NCI-H2107 (cell line): ENCODE data around the gene SVIL.
"Not testable (repeated sequence)": the region's sequence is repeated elsewhere in the genome, so short reads cannot be mapped to it uniquely, and the experiment has no call there.

Source experiments
- DNase-seq: peaks from one replicate; lab custom pipeline; 2025; lab: John Stamatoyannopoulos, UW

The SVIL gene

DNA sequence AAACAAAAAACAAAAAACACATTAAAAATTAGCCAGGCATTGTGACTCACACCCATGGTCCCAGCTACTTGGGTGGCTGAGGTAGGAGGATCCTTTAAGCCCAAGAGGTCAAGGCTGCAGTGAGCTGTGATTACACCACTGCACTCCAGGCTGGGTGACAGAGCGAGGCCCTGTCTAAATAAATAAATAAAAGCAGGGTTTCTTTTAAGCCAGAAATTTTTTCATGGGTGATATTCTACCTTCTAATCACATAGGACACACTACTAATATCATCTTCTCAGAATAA, 14.2 kb upstream of the SVIL start:
- no peak for DNase-seq

GRCh38 chr10:29648114-29648982, 13.6 kb upstream of the SVIL start:
- no peak for DNase-seq

GRCh38 chr10:29647478-29647877, 12.7 kb upstream of the SVIL start:
- DNase-seq, result no peak

DNA sequence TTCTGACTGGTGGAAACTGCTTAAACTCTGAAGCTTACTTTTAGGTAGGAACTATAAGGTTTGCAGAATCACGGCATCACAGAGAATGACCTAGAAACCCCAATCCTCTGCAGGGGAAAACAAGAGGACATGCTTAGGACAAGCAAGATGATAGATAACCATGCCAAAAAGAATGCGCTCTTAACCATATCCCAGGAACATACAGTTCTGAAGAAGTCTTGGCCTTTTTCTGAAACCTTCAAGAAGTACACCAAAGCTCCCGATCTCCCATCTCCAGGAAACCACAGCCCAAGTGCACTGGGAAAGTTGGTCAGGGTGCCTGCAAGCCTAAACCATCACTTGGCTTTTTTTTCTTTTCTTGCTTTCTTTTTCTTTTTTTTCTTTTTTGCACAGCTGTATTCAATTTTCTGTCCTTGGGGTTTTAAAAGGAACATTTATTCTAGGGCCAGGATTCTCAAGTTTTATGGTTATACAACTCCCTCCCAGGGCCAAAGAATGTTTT, 12.2 kb upstream of the SVIL start:
- no peak for DNase-seq

DNA sequence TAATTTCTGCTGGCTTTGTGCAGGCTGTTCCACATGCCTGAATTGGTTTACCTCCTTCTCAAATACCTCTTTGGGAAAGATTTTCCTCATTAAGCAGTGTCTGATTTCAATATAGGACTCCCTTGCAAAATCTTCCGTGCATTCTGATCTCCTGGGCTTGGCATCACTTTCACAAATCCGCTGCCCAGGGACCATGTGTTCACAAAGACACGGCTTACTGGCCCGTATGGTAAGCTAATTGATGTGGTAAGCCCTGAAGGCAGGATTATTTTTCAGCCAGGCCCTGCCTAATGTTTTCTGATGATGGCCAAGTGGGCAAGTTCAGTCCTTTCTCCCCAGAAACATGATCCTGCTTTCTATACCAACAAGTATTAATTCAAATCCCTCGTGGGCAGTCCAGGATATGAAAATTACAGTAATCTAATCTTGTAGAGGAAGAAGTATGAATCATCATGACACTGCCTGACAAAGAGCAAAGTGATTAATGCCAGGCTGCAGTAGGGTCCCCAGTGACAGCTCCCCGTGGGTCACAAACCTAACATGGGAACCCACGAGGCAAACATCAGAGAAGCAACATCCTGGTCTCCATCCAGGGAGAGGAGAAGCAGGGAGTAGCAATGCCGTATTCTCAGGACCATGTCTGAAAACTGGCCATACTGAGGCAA, 11.6 kb upstream of the SVIL start:
- DNase-seq, result peak; percentile 12

GRCh38 chr10:29643771-29644501, 9.2 kb upstream of the SVIL start:
- DNase-seq, result no peak

GRCh38 chr10:29642990-29643389, 8.2 kb upstream of the SVIL start:
- no peak for DNase-seq

- no peak for DNase-seq
Measured at GRCh38 chr10:29637537-29637936, 2.8 kb upstream of the SVIL start.

DNA sequence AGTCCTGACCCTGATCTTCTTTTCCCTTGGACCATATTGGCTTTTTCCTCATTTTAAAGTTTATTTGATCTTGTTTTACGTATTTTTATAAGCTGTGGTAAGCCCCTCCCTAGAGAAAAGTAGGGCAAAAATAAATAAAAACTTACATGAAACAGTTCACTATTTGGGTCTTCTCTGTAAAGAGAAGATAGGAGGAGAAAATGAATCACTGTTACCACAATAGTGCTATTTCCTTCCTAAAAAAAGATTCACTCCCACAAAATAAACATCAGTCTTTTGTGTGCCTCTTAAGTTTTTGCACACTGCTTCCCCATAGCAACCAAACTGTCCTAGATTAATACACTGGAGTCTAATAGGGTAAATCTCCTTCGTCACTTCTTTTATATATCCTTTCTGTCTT, 1.4 kb upstream of the SVIL start:
- no peak for DNase-seq

DNA sequence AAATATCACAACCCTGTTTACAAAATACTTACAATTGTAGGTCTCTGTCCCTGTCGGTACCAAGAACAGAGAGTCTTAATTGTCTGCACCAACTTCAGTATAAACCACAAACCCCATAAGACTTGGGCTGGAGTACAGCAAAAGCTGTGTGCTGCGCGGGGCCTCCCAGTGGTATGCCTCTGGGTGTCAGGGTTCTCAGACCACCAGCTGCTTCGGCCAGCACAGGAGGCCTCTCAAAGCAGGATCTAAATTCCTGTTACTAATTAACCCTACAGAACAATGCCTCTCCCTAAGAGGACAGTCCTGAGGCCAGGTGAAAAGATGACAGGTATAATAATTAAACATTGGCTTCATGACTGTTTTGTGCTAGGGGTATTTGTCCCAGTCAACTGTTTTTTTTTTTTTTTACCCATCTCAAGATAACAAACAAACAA, 957 bp upstream of the SVIL start:
- no peak for DNase-seq

DNA sequence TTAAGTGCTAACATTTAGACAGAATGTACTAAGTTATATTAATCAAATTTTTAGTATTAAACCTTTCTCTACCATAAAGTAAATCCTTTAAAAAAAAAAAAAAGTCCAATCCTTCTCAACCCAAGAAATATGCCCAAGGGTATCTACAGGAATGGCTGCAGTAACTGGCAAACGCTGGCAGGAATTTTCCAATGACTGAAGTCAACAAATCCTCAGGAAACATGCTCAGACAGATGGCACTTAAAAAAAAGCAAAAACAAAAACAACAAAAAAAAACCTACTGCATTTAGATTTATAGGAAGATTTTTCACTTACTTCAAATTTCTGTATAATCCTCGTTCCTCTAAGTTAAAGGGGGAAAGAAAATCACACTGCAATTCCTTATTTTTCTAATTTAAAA, 666 bp downstream of the SVIL start:
- DNase-seq, result no peak

GRCh38 chr10:29631049-29631339, 3.8 kb downstream of the SVIL start:
- DNase-seq, result no peak

DNA sequence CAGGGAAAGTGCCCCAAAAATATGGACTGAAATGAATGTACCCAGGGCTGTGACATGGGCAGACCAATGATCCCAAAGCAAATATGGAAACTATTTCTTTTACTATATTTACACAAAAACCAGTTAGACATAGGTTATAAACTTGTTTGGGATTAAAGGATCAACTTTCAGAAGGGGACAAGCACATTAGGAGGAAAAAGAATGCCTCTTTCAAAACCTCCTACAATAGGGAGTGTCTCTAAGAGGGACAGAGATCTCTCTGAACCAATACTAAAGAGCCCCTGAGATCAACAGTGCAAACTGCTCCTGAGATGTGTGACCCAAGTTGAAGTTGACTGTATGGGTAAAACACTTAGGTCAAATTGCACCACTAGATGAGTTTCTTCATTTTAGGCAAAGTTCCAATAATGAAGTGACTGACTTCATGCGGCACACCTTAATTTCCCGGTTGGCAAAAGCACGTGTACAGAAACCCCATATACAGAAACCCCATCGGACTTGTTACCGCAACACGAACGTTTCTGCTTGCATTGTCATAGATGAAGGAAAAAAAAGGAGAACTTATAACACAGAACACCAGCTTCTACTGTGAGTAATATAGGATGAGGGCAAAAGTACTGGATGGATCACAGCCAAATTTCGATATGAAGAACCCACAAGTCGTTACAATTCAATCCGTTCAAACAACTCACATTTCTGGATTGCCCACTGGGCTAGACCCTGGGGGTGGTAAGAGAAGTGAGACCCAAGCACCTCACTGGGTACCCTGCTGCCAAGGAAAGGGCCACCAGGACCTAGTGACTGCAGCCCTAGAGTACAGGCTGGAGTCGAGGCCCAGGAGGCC, 4.3 kb downstream of the SVIL start:
- no peak for DNase-seq

DNA sequence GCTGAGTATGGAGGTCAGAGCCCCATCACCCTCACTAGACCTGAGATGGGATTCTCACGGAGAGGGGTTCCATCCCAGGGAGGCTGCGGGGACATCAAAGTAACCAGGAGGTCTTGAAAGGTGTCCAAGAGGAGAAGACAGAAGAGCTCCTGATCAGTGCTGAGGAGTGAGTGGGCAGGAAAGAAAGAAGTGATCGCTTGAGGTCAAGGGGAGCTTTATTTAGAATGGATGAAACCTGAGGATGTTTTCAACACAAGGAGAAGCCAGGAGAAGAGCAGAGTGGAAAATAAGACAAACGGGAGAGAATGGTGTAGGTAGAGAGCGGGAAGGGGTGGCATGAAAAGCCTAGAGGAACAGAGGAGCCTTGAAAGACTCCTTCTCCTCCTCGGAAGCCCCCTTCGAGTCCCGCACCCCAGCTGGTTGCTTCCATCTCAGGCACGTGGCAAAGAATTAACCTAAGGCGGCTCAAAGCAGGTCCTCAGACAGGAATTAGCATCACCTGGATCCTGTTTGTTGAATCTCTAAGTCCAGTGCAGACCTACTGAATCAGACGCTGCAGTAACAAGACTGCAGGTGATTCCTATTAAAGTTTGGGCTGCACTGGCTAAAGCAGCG, 5.8 kb downstream of the SVIL start:
- no peak for DNase-seq

DNA sequence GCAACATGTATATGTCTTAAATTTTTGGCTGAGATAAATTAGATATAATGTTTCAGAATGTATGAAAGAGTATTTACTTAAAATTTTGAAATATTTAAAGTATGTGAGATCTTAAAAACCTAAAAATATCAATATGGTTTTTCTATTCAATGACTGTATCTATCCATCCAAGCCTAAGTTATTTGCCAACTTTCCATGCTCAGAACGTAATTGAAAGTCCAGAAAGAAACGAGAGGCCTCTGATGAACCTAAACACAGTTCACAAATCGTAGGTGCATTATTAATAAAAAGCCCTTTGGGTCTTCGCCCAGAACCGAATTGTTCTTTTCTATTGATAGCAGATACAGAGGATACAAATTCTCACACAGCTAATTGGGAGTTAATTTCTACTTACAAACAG, 6.5 kb downstream of the SVIL start:
- DNase-seq, result no peak

GRCh38 chr10:29627201-29628132, 7.3 kb downstream of the SVIL start:
- no peak for DNase-seq

GRCh38 chr10:29624357-29624756, 10.4 kb downstream of the SVIL start:
- not testable (repeated sequence) for DNase-seq

DNA sequence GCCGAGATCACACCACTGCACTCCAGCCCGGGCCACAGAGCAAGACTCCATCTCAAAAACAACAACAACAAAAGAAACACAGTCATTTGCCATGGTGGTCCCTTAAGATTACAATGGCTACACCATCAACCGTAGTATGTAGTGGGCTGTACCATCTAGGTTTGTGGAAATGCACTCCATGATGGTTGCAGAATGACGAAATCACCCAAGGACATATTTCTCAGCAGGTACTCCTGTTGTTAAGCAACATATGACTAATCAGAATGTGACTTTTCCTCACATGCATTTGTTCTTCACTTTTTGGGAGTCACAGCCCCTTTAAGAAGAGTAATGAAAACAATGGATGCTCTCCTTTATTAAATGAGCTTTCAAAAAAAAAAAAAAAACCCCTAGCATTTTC, 11.0 kb downstream of the SVIL start:
- no peak for DNase-seq

DNA sequence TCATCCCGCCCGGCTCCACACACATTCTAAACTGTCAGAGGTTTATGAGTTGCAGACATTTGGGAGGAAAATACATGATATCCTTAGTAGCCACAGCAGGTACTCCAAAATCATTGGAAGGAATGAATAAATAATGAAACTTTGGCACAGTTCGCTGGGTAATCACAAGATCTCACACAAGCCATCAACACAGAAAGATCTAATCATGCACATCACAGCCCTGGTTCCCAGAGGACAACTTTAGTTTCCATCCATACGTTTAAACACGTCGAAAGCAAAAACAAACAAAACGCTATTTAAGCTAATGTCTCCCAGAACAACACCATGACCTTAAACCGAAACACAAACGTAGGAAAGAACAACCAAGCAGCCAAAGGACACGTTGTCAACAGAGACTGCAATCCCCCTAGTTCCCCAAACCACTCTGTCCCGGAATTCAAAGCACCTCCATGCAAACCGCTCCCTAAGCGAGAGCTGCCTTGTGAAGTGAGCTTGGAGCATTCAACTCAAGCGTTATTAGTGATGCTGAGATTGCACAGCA, 12.3 kb downstream of the SVIL start:
- no peak for DNase-seq

DNA sequence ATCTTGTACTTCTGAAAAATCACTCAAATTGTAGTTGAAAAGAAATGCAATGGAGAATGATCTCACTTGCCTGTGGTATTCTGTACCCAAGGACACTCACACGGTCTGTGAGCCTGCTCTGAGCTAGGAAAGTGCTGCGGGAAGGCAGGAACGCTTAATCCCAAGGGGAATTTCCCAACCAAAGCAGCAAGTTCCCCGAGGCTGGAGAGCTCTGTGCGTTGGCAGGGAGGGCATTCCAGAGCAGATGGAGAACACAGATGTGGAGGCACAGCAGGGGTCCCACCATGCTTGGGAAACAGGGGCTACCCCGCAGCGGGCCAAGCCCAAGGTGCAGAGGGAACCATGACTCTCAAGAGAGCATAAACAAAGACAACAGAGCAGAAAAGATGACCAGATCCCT, 13.6 kb downstream of the SVIL start:
- DNase-seq, result no peak
